COR-L47 (cell line): ENCODE measurements around the gene NREP.

Experiments
- DNase-seq: peaks from one replicate; lab custom pipeline; 2025; lab: John Stamatoyannopoulos, UW

NREP gene, protein sequence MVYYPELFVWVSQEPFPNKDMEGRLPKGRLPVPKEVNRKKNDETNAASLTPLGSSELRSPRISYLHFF

GRCh38 chr5:111756581-111757354, at the start of gene NREP:
TSS of gene NREP (minus strand) at chr5:111757194. CDS start at chr5:111755772, 1,422 bp downstream.
- peak; percentile 79 for DNase-seq

- DNase-seq = no peak
Observed at GRCh38 chr5:111806753-111807152, 49.8 kb upstream of the NREP start.

DNA sequence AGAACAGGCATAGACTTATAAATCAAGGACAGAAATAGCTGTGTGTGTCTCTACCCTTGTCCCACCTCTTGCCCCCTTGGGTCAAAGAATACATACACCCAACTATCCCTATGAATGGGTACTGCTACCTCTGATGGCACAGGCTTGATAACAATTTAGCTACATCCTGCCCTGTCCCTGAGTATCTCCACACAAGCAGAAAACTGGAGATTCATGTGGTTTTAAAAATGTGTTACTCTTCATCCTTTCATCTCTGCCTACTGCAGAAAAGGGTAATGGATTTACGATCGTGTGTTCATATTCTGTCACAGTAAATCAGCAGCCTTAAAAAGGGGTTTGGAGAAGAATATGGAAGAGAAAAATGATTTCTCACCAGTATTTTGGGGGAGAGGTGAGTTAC, 49.2 kb upstream of the NREP start:
- no peak for DNase-seq

DNA sequence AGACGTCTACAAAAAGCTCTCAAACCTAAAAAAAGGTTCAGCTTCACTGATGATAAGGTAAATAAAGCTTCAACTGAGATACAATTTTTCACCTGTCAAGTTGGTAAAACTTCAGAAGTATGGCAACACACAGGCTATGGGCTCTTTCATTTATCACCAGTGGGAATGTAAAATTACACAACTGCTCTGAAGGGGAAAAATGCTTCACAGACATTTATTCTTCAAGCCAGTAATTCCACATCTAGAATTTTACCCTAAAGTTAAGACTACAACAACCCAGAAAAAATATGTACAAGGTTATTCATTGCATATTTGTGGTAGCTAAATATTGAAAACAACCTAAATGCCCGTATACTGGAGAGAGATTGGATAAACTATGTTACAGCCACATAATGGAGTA, 48.1 kb upstream of the NREP start:
- no peak for DNase-seq

DNA sequence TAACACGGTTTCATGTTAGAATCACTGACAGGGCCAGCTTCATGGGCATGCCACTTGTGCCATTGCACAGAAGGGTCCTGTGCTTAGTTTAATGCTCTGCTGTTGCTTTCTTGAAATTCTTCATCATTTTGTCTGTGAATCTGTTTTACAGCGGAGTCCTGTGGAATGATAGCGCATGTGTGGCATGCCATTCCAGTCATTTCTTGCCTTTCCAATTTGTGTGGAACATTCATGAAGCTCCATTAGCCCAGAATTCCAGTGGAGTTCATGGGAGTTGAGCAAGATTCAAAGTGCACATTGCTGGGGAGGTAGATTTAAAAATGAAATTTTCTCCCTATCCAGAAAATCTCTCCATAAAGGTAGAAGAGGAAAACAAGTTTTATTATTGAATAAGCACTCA, 43.4 kb upstream of the NREP start:
- DNase-seq = no peak

GRCh38 chr5:111795142-111795541, 38.1 kb upstream of the NREP start:
- no peak for DNase-seq

- DNase-seq = no peak
Observed at GRCh38 chr5:111792471-111793058, 35.6 kb upstream of the NREP start.

- no peak for DNase-seq
Observed at GRCh38 chr5:111790295-111790694, 33.3 kb upstream of the NREP start.

- DNase-seq = no peak
Observed at GRCh38 chr5:111787006-111787405, 30.0 kb upstream of the NREP start.

- no peak for DNase-seq
Observed at GRCh38 chr5:111784491-111785181, 27.6 kb upstream of the NREP start.

- no peak for DNase-seq
Observed at GRCh38 chr5:111783537-111783936, 26.5 kb upstream of the NREP start.

- DNase-seq = no peak
Observed at GRCh38 chr5:111782216-111782615, 25.2 kb upstream of the NREP start.

DNA sequence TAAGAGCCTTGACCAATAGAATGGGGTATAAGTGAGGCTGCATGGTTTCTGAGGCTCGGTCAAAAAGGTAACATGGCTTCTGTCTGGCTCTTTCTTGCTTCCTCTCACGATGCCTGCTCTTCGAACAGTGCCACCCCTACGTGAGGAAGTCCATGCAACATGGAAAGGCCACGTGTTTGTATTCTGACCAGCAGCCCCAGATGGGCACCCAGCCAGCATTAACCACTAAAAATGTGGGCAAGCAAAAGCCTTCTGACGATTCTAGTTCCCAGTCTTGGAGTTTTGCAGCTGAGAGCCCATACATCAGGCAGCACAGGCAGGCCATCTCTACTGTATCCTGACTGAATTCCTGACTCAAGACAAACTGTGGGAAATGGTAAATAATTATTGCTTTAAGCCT, 24.2 kb upstream of the NREP start:
- no peak for DNase-seq

DNA sequence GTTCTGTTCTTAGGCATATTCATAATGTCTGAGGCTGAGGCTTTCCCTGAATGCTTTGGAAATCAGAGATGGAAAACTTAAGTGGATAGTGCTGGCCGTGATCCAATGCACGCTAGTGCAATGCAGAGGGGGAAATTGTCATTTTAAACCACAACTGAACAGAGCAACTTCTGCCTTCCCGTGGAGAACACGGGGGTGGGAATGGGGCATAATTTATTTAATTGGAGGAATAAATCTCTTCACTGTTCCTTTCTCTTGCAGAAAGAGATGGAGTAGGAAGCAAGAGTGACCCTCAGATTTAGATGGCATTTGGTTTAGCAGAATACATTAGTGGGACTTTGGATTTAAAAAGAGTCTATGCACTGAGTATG, 22.9 kb upstream of the NREP start:
- DNase-seq = no peak

DNA sequence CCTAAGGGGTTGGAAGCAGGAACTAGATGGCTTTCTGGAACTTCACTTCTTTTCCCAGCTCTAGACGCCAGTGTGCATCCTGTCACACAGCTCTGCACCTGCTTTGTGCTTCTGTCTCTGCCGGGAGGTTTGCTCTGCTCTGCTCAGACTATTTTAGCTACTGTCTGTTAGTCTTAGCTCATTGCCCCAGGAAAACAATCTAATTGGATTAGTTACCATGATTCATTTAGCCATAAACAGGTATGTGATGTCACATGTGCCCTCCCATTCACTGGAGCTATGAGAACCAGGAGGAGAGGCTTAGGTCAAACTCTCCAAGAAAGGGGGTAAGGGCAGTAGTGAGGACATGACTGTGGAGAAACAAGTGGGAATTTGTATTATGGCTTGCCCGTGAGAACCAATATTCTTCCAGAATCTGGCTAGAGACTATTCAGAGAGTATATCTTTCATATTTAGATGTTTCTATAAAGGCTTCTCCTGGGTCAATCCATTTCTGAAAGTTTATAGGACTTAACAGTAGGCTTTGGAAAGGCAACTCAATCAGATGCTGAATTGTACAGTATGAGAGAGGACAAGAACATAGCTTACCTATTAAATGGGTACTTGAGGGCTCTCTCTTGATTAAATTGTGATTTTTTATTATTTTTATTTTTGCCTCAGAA, 22.4 kb upstream of the NREP start:
- no peak for DNase-seq

- DNase-seq = no peak
Observed at GRCh38 chr5:111776913-111777781, 20.2 kb upstream of the NREP start.

DNA sequence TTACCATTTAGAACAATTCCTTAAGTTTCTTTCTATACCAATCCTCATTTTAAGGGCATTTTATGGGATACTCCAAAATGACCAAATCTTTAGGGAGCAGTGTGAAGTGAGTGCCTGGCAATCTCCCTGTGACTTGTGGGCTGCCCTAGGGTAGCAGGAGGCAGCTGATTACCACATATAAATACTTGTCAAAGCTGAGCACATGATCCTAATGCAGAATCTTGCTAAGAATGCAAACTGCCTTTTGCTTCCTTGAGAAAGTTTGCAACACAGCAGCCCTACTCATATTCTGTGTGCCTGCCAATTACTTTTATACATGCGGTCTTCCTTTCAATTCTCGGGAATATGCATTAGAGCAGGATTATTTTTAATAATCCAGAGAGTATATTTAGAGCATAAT, 18.2 kb upstream of the NREP start:
- DNase-seq = no peak

DNA sequence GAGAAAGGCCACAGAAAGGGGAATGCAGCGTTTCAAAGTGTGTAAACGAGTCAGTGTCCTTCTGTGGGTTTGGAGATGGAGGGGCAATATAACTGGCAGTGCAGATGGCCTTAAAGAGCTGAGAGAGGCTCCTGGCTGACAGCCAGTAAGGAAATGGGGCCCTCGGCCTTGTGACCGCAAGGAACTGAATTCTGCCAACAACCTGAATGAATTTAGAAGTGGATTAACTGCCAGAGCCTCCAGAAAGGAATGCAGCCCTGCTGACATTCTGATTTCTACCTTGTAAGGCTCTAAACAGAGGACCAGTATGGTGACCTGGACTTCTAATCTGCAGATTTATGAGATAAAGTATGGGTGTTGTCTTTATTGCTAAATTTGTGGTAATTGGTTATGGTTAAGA, 17.5 kb upstream of the NREP start:
- no peak for DNase-seq

DNA sequence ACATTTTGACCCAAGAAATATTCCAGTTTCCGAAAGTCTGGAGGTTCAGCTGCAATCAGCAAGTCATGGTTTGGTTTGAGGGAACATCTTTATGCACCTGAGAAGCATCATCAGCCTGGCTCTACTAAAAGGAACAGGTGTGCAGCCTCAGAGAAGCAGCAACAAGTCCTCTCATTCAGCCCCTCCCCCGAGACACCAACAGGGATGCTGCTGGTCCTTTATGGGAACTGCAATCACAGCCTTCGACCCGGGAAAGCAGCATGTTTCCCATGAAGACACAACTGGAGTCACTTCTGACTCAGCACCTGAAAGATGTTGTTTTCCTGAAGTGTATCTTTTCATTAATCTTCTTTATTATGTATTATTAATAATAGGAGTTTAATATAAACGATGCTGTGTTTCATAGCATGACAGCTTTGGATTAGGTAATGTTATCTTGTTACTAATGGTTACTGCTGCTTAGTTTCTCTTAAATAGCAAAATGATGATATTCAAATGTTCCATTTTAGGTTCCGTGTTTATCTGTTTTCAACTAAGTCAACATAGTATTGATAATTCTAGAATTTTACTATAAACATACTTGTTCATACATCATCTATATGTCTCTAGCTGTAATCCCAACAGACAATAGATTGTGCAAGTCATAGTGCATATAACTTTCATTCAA, 15.6 kb upstream of the NREP start:
- no peak for DNase-seq

- no peak for DNase-seq
Observed at GRCh38 chr5:111769541-111769940, 12.5 kb upstream of the NREP start.
